CD14-positive monocyte (primary cell): ENCODE data around the gene VRTN. TPM values are rescaled to one million over a fixed set of nuclear protein-coding genes. Genes with fewer than 3 reads are reported as not detected.

Experiments used
- DNase-seq, 3 donors: peaks; one replicate each; pipeline ENCODE4 v3.0.0-alpha.2; 2011 to 2022
- H2AFZ ChIP-seq: 2 replicates; pipeline ENCODE4 v1.6.0; 2012; ENCODE audit warnings: mild to moderate bottlenecking, low read depth, low read length, inconsistent platforms; ENCODE audit not compliant: insufficient read depth, poor library complexity, severe bottlenecking
- H3K27ac ChIP-seq, 2 donors: 1 replicate in 1 of 2; 2 replicates in 1 of 2; pipeline ENCODE4 v1.5.1; 2012 to 2013; ENCODE audit warnings: low read length in 2 of 2, control low read depth in 1 of 2, inconsistent platforms in 1 of 2, low read depth in 1 of 2, mild to moderate bottlenecking in 1 of 2
- H3K27me3 ChIP-seq, 2 donors: one replicate each; pipeline versions ENCODE4 v1.6.0 to v1.6.1; 2011 to 2013; ENCODE audit warnings: low read length in 2 of 2; ENCODE audit not compliant: control insufficient read depth in 2 of 2, insufficient read depth in 2 of 2
- H3K36me3 ChIP-seq, 2 donors: replicated peaks in 1 of 2; 1 replicate in 1 of 2; 2 replicates in 1 of 2; pipeline versions ENCODE4 v1.5.1 to v1.6.1; 2012 to 2013; ENCODE audit warnings: low read length in 2 of 2, control low read depth in 1 of 2, inconsistent platforms in 1 of 2, mild to moderate bottlenecking in 1 of 2; ENCODE audit not compliant: insufficient read depth in 2 of 2, control insufficient read depth in 1 of 2
- H3K4me1 ChIP-seq, 2 donors: 1 replicate in 1 of 2; 2 replicates in 1 of 2; pipeline versions ENCODE4 v1.5.1 to v1.6.1; 2012 to 2013; ENCODE audit warnings: low read length in 2 of 2, control low read depth in 1 of 2, inconsistent platforms in 1 of 2, mild to moderate bottlenecking in 1 of 2, moderate library complexity in 1 of 2; ENCODE audit not compliant: insufficient read depth in 2 of 2, control insufficient read depth in 1 of 2
- H3K4me2 ChIP-seq: replicated peaks from 2 replicates; pipeline ENCODE3; 2012; ENCODE audit warnings: low read length, moderate library complexity, mild to moderate bottlenecking; ENCODE audit not compliant: poor library complexity, severe bottlenecking; ENCODE audit errors: extremely low read depth
- H3K4me3 ChIP-seq, 3 experiments: fragments of 200-600 bp in 1 of 3; sonication (generic) in 1 of 3; replicated peaks in 1 of 3; 1 replicate in 2 of 3; 2 replicates in 1 of 3; pipeline ENCODE4 v1.5.1; 2011 to 2013; ENCODE audit warnings: low read length in 3 of 3, mild to moderate bottlenecking in 3 of 3, control low read depth in 2 of 3, low read depth in 2 of 3, inconsistent platforms in 1 of 3, moderate library complexity in 1 of 3
- H3K79me2 ChIP-seq: 2 replicates; pipeline ENCODE4 v1.6.0; 2012; ENCODE audit warnings: mild to moderate bottlenecking, control low read depth, inconsistent platforms, low read length, moderate library complexity; ENCODE audit not compliant: insufficient read depth
- H3K9ac ChIP-seq: 2 replicates; pipeline ENCODE4 v1.6.0; 2017; ENCODE audit warnings: low read length, mild to moderate bottlenecking; ENCODE audit not compliant: insufficient read depth, poor library complexity, severe bottlenecking
- H3K9me3 ChIP-seq, 2 donors: replicated peaks in 1 of 2; 1 replicate in 1 of 2; 2 replicates in 1 of 2; pipeline versions ENCODE4 v1.5.1 to v1.6.1; 2012 to 2013; ENCODE audit warnings: low read length in 2 of 2, control low read depth in 1 of 2; ENCODE audit not compliant: control insufficient read depth in 1 of 2, insufficient read depth in 1 of 2
- H4K20me1 ChIP-seq: 2 replicates; pipeline ENCODE4 v1.6.0; 2012; ENCODE audit warnings: mild to moderate bottlenecking, low read length, control low read depth, moderate library complexity; ENCODE audit not compliant: insufficient read depth
- H3K27ac Mint-ChIP-seq, 7 donors: one replicate each; pipeline ENCODE4 v1.8.0; 2020; ENCODE audit warnings: mild to moderate bottlenecking in 7 of 7, mixed read lengths in 7 of 7, moderate library complexity in 6 of 7, inconsistent platforms in 2 of 7
- H3K27me3 Mint-ChIP-seq, 3 donors: one replicate each; pipeline ENCODE4 v1.8.0; 2021 to 2022; ENCODE audit warnings: low read depth in 3 of 3, mild to moderate bottlenecking in 3 of 3, mixed read lengths in 3 of 3, moderate library complexity in 3 of 3, inconsistent platforms in 1 of 3
- H3K36me3 Mint-ChIP-seq, 2 donors: one replicate each; pipeline ENCODE4 v1.8.0; 2020; ENCODE audit warnings: mixed read lengths in 2 of 2, inconsistent platforms in 1 of 2, mild to moderate bottlenecking in 1 of 2
- H3K4me1 Mint-ChIP-seq: one replicate; pipeline ENCODE4 v1.8.0; 2020; ENCODE audit warnings: mild to moderate bottlenecking, mixed read lengths
- H3K4me3 Mint-ChIP-seq, 2 donors: one replicate each; pipeline ENCODE4 v1.8.0; 2020; ENCODE audit warnings: mild to moderate bottlenecking in 2 of 2, mixed read lengths in 2 of 2, moderate library complexity in 1 of 2
- H3K9me3 Mint-ChIP-seq, 7 donors: one replicate each; pipeline ENCODE4 v1.8.0; 2020 to 2022; ENCODE audit warnings: mixed read lengths in 7 of 7, mild to moderate bottlenecking in 6 of 7, moderate library complexity in 6 of 7, inconsistent platforms in 2 of 7
- WGBS: methylation state at CpG from one replicate; pipeline ENCODE4 v1.1.5; 2013; ENCODE audit warnings: missing lambda C conversion rate; ENCODE audit not compliant: insufficient coverage; 5-methylcytosine and 5-hydroxymethylcytosine counted together
- intact Hi-C, 2 donors: fragments of 100-400 bp; cut with micrococcal nuclease; formaldehyde crosslinking; loops; one replicate each; pipeline versions ENCODE4 v1.15.0 to v1.15.1; 2023
- polyA plus RNA-seq, 3 donors: library from polyadenylated mRNA; depleted of rRNA in 1 of 3; unstranded in 2 of 3; stranded (reverse) in 1 of 3; fragments of 300-500 nt in 2 of 3; fragments of >200 nt in 1 of 3; fragmentation: Illumina TruSeq in 2 of 3; gene quantifications; 1 replicate in 2 of 3; 2 replicates in 1 of 3; pipeline ENCODE4 v1.2.3, GENCODE V29; 2012 to 2021
- TF ChIP-seq, protein P1 (sequence below): fragments of 200-600 bp; IDR thresholded peaks from one replicate; pipeline ENCODE4 v1.8.0; 2022; ENCODE audit warnings: antibody characterized with exemption, mild to moderate bottlenecking

VRTN gene
- polyA plus RNA-seq, 3 donors, result not detected

- no peaks in the 10 kb centered on the region for H3K36me3 ChIP-seq
- no peak overlapping the region for H2AFZ ChIP-seq
- H3K4me3 ChIP-seq, result no peak overlapping the region
- Mint-ChIP-seq H3K27ac (no peak overlapping the region), H3K4me3 (no peak overlapping the region), H3K9me3 (no peaks in the 10 kb centered on the region), H3K36me3 (no peaks in the 10 kb centered on the region), H3K27me3 (peaks cover 6 to 15% (median 13%) of the 10 kb centered on the region in 3 donors), H3K4me1 (peaks cover 22% of the 10 kb centered on the region)
- no peak overlapping the region for H3K27ac ChIP-seq
- H3K79me2 ChIP-seq, result no peaks in the 10 kb centered on the region
- H4K20me1 ChIP-seq, result no peaks in the 10 kb centered on the region
- no peaks in the 10 kb centered on the region for H3K9me3 ChIP-seq
- DNase-seq, result no peak
- H3K27me3 ChIP-seq, result no peaks in the 10 kb centered on the region
- intact Hi-C loops, result no loop called here
- no peak overlapping the region for H3K4me2 ChIP-seq
- H3K4me1 ChIP-seq, result peaks cover 10 to 11% of the 10 kb centered on the region in 2 donors
- 100% methylated on average over 1 of the region's 3 CpGs for WGBS
- TF ChIP-seq, protein P1, sequence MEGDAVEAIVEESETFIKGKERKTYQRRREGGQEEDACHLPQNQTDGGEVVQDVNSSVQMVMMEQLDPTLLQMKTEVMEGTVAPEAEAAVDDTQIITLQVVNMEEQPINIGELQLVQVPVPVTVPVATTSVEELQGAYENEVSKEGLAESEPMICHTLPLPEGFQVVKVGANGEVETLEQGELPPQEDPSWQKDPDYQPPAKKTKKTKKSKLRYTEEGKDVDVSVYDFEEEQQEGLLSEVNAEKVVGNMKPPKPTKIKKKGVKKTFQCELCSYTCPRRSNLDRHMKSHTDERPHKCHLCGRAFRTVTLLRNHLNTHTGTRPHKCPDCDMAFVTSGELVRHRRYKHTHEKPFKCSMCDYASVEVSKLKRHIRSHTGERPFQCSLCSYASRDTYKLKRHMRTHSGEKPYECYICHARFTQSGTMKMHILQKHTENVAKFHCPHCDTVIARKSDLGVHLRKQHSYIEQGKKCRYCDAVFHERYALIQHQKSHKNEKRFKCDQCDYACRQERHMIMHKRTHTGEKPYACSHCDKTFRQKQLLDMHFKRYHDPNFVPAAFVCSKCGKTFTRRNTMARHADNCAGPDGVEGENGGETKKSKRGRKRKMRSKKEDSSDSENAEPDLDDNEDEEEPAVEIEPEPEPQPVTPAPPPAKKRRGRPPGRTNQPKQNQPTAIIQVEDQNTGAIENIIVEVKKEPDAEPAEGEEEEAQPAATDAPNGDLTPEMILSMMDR, result no peak
- no peak overlapping the region for H3K9ac ChIP-seq
Measured at GRCh38 chr14:74391479-74391878, 43.2 kb downstream of the VRTN start.

- H3K79me2 ChIP-seq, result no peaks in the 10 kb centered on the region
- peaks cover 6 to 19% (median 13%) of the 10 kb centered on the region in 3 donors for H3K27me3 Mint-ChIP-seq
- intact Hi-C loops, result no loop called here
- no peak overlapping the region for H3K27ac Mint-ChIP-seq
- peaks cover 21% of the 10 kb centered on the region for H3K4me1 Mint-ChIP-seq
- H3K9ac ChIP-seq, result no peak overlapping the region
- no peaks in the 10 kb centered on the region for H4K20me1 ChIP-seq
- no peaks in the 10 kb centered on the region for H3K36me3 Mint-ChIP-seq
- no peak overlapping the region for H3K4me2 ChIP-seq
- 93% methylated on average over 10 of the region's 16 CpGs for WGBS
- no peak overlapping the region for H3K27ac ChIP-seq
- peaks cover 10 to 11% of the 10 kb centered on the region in 2 donors for H3K4me1 ChIP-seq
- no peak for DNase-seq
- no peak overlapping the region for H3K4me3 ChIP-seq
- TF ChIP-seq, protein P1, result no peak
- no peaks in the 10 kb centered on the region for H3K36me3 ChIP-seq
- no peak overlapping the region for H3K4me3 Mint-ChIP-seq
- H2AFZ ChIP-seq, result no peak overlapping the region
- H3K27me3 ChIP-seq, result no peaks in the 10 kb centered on the region
- H3K9me3 Mint-ChIP-seq, result no peaks in the 10 kb centered on the region
- H3K9me3 ChIP-seq, result no peaks in the 10 kb centered on the region
Measured at GRCh38 chr14:74392616-74393570, 44.6 kb downstream of the VRTN start.
